ENCODE measurements around the gene NTRK1.
"Not testable (repeated sequence)": the region's sequence is repeated elsewhere in the genome, so short reads cannot be mapped to it uniquely, and the experiment has no call there.

The NTRK1 gene

DNA sequence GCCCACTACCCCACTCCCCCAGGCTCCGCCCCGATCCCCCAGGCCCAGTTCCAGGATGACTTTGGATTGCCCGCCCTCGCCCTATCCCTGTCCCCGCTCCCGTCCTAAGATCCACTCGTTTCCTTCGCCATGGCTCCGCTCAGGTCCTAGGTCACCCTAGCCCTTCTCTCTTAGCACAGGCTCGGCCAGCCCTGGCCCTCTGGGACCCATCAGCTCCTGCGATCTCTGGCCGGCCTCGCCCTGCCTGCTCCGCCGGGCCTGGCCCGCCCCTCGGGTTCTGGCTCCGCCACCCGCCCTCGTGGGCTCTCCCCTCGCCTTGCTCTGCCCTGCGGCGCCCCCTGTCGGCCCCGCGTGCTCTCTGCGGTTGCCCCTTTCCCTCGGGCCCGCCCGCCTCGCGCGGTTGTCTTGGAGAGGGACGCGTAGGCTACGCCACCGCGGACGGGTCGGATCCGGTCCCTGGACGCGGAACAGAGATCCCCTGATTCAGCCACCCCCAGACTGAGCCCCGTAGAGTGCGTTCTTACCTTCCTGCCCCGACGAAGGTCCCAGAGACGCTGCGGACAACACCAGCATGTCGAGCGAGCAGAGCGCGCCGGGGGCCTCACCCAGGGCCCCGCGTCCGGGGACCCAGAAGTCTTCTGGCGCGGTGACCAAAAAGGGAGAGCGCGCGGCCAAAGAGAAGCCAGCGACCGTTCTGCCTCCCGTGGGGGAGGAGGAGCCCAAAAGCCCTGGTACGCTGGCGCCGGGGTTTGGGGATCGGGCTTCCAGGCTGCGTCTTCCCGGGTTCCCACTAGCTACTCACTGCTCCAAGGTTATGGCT is 59.8 kb downstream of the NTRK1 start, which contains the start of gene LRRC71:
Gene LRRC71, plus strand, starts transcription at position 400 of the 820 bp plus-strand sequence. Its CDS starts 172 bp downstream, at position 572.
- DNase-seq, result peak; percentile 76

DNA sequence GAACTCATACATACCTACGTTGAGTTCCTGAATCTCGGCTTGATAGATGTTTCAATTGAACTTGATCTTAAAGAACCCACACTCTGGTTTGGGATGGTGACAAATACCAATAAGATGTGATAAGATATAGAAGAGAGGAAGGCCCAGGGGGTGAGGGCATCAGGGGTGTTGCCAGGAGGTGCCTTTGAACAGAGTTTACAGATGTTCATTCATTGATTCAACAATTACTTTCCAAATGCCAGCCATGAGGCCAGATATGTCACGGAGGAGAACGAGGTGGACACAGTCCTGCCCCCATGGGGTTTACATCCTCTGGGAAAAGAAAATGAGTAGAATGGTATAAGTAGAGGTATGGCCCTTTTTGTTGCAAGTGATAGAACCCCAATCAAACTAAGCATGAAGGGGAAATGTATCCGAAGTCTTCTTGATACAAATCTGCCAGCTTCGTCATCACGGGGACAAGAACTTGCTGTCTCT is 60.4 kb downstream of the NTRK1 start:
- DNase-seq, result no peak

DNA sequence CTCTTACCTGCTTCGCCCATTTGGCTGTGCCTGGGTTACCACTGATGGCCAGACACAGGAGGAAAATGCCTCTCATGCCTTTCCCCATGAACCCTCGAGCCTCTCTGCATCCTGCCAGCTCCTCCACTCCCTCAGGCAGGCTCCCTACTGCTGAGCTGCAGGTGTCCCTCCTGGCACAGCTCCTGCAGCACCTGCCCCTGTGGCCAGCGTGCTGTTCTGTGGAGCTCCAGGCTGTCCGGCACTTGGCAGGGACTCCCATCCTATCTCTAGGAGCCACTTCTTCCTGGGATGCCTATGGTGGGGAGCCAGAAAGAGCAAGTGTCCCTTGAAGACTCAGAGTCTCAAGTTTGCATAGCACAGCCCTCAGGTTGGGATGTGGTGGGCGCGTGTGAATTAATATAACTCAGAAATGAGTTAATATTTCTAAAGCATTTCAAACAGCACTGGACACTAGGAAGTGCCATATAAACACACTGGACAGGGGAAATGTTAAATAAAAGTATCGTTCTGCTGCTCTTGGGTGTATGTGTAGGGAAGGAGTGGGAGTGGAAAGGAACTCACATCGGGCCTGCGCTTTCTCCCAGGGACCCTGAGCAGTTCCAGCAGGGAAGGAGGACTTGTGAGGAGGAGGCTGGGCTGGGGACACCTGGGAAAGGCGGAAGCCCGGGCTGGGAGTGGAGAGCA is 62.5 kb downstream of the NTRK1 start:
- DNase-seq, result peak; percentile 65

DNA sequence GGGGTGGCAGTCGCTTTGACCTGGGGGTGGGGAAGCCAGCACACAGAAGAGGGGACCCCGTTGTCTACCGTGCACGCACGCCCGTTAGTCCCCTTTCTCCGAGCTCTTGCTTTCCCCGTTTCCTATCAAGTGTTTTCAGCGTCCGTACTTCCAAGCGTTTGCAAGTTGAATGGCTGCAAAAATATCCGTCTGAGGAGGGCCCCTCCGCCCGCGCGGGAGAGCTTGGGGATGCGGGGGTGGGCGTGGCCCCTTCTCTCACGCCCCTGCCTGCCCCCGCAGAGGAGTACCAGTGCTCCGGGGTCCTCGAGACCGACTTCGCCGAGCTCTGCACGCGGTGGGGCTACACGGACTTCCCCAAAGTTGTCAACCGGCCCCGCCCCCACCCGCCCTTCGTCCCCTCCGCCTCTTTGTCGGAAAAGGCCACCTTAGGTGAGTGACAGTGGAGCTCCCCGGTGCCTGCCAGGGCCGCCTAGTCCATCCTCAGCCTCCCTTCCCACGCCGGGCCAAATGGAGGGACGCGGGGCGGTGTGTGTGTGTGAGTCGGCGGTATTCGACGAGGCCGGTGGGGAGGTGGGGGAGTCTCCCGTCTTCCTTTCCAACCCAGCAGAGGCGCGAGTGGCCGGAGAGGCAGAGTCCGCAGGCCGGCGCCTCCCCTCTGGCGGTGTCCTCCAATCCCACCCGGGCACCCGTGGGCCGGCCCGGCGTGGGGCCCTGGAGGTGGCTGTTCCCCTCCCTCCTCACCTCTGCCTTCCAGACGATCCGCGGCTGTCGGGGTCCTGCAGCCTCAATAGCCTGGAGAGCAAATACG is 63.2 kb downstream of the NTRK1 start:
- DNase-seq, result no peak

DNA sequence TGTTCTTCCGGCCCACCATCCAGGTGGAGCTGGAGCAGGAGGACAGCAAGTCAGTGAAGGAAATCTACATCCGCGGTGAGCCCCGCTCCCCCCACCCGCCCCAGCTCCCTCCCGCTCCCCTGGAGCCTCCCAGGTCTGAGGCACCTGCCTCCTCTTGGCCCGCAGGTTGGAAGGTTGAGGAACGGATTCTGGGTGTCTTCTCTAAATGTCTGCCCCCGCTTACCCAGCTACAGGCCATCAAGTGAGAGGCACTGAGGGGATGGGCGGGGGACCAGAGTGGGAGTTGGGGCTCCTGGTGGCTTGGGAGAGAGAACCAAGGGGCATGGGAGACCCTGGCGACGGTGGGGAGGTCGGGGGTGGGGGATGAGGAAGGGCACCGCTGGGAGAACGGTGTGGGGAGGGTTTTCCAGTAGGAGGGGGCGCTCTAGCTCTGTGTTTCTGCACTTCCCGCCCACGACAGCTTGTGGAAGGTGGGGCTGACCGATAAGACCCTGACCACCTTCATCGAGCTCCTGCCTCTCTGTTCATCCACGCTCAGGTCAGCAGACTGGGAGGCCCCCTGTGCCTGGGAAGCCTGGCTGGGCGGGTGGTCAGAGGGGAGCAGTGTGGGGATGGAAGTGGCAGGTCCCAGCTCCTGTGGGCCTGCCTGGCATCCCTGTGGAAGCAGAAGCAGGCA is 64.0 kb downstream of the NTRK1 start:
- DNase-seq, result no peak

DNA sequence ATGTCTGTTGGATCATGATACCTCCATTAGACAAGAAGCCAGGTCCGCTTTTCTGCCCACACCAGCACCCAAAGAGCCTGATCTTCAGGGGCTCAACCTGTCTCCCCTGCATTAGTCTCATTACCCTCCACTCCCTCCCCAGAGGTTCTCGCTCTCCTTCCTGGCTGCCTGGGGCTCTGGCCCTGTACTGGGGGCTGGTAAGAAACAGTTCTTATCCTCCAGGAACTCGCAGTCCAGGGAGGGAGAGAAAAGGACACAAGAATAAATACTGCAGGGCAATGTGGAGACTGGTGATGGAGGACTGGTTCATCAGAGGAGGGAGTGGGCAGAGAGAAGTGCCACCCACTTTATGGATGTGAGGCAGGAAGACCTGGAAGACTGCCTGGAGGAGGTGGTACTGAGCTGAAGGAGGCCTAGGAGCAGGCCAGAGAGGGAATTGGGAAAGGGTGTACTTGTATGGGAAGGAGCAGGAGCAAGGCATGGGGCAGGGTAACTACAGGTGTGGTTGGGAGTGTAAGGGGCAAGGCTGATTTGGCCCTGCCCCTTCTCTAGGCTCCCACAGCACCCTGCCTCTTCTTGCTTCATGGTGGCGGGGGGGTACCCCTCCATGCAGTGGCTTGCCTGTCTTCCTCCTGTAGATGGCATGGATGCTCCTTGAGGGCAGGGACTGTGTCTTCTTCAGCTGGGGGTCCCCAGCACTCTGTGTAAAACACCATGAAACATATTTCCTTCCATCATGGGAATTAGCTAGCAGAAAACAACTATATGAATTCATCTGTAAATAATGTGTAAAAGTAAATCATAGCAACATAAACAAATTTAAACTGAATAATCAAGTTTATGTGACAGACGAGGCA is 64.7 kb downstream of the NTRK1 start:
- DNase-seq, result no peak

DNA sequence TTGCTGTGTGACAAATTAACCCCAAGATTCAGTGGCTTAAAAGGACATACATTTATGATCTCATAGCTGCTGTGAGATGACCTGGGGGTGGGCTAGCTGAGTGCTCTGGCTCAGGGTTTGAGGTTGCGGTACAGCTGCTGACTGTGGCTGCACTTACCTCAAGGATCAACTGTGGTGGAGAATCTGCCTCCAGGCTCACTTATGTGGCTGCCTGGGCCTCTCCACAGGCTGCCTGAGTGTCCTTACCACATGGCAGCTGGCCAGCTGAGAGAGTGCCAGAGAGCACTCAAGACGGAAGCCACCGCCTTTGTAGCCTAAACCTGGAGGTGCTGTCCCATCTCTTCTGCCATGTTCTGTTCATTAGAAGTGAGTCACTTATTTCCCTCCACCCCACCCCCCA is 65.5 kb downstream of the NTRK1 start:
- peak; percentile 24 for DNase-seq

DNA sequence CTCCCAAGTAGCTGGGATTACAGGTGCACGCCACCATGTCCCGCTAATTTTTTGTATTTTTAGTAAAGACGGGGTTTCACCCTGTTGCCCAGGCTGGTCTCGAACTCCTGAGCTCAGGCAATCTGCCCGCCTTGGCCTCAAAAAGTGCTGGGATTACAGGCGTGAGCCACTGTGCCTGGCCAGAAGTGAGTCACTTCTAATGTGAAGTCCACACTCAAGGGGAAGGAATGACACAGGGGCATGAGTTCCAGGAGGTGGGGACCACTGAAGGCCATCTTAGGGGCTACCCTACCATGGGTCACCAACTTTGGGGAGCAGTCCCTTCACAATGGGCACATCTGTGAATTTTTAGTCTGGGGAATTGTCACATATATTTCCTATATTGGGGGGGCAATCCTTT is 66.0 kb downstream of the NTRK1 start:
- not testable (repeated sequence) for DNase-seq

DNA sequence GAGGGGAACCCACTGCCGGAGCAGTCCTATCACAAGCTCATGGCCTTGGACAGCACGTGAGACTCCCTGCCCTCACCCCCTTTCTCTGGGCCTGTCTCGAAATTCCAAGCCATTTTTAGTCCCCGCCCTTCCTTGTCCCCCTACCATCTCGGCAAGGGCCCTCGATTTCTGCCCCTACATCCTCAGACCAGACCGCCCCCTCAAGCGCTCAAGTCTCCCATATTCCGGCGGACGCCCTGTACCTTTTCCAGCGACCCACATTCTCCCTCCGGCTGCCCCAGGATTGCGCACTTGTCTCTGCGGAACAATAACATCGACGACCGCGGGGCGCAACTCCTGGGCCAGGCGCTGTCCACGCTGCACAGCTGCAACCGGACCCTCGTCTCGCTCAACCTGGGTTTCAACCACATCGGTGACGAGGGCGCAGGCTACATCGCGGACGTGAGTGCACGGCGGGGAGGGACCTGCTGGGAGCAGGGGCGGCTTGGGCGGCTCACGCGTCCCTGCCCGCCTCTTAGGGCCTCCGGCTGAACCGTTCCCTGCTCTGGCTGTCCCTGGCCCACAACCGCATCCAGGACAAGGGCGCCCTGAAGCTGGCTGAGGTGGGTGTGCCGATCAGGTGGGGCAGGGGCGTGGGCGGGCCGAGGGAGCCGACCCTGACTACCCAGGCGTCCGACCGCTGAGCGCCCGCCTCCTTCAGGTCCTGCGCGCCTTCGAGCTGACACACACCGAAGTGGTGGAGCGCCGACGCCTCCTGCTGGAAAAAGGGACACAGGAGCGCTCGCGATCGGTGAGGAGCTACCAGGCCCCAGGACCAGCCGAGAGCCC is 66.8 kb downstream of the NTRK1 start:
- peak; percentile 66 for DNase-seq

DNA sequence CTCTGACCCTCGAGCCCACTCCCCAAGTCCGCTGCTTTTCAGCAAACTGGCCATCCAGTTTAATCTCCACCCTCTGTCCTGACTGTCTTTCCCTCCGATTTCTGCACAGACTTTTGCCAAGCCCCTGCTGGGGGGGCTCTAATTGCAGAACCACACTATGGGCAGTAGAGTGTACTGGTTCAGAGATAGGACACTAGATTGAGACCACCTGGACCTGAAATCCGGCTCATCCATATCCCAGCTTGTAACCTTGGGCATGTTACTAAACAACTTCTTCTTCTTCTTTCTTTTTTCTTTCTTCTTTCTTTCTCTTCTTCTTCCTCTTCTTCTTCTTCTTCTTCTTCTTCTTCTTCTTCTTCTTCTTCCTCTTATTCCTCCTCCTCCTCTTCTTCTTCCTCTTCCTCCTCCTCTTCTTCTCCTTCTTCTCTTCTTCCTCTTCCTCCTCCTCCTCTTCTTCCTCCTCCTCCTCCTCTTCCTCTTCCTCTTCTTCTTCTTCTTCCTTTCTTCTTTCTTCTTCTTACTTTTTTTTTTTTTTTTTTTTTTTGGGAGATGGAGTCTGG is 67.5 kb downstream of the NTRK1 start:
- no peak for DNase-seq

DNA sequence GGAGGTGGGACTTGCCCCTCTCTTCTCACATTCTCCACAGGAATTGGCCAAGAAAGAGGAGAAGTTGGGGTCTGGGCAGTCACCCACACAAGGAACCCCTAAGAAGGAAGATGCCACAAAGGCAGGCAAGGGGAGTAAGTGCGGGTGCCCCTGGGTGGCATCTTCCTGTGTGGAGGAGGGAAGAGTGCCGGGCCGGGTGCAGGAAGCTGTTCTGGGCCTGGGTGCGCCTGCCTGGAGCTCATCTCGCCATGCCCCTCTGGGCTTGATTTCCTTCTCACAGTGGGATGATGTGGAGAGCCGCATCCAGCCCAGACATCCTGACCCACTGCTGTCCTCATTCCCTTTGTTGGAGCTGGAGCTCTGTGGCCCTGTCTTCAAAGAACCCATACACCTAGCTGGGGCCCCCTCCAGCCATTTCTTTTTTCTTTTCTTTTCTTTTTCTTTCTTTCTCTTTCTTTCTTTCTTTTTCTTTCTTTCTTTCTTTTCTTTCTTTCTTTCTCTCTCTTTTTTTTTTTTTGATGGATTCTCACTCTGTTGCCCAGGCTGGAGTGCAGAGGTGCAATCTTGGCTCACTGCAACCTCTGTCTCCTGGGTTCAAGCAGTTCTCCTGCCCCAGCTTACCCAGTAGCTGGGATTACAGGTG is 69.1 kb downstream of the NTRK1 start:
- DNase-seq, result no peak

DNA sequence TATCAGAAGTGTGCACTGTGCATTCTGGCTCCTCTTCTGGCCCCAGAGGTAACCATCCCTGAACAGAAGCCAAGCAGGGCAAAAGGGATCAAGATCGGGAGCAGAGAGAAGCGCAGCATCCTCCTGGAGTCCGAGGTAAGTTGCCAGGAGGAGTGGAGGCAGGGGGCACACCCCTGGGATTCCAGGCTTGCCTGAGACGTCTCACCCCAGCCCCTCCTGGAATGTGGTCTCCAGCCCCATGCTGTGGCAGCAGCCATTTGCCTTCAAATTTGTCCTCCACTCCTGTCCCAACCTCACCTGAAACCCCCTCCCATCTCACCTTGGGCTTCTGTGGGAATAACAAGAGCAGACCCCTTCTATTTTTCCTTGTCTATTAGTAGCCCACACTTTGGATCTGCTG is 69.8 kb downstream of the NTRK1 start:
- no peak for DNase-seq

Measured in NCI-H1092 treated with DMSO at 0.1 percent for 48 hours (cell line).